Fibroblast of lung (primary cell): ENCODE measurements around the gene CUTA. TPM values are rescaled to one million over a fixed set of nuclear protein-coding genes. Genes with fewer than 3 reads are reported as not detected.

Experiments
- DNase-seq, 2 donors: peaks; one replicate each; pipeline versions ENCODE4 v3.0.0 to v3.0.0-alpha.2; 2010; ENCODE audit warnings: low read depth in 2 of 2
- H2AFZ ChIP-seq: 2 replicates; pipeline ENCODE4 v1.5.1; 2012; ENCODE audit warnings: low read length, control low read depth, inconsistent platforms
- H3K27ac ChIP-seq: 2 replicates; pipeline ENCODE4 v1.5.1; 2011; ENCODE audit warnings: low read length, control low read depth; ENCODE audit not compliant: insufficient read depth
- H3K27me3 ChIP-seq: 2 replicates; pipeline ENCODE4 v1.5.1; 2011; ENCODE audit warnings: mild to moderate bottlenecking, low read length; ENCODE audit not compliant: control insufficient read depth, insufficient read depth
- H3K36me3 ChIP-seq: 2 replicates; pipeline ENCODE4 v1.5.1; 2011; ENCODE audit warnings: low read length; ENCODE audit not compliant: control insufficient read depth, insufficient read depth
- H3K4me1 ChIP-seq: 2 replicates; pipeline ENCODE4 v1.5.1; 2011; ENCODE audit warnings: low read length; ENCODE audit not compliant: control insufficient read depth, insufficient read depth; ENCODE audit errors: extremely low read depth
- H3K4me2 ChIP-seq: 2 replicates; pipeline ENCODE4 v1.5.1; 2011; ENCODE audit warnings: low read length, control low read depth; ENCODE audit not compliant: insufficient read depth; ENCODE audit errors: extremely low read depth
- H3K4me3 ChIP-seq, 4 experiments: fragments of 200-600 bp in 1 of 4; sonication (generic) in 1 of 4; replicated peaks in 1 of 4; 2 replicates each; pipeline ENCODE4 v1.5.1; 2011 to 2016; ENCODE audit warnings: low read length in 4 of 4, low read depth in 3 of 4, mild to moderate bottlenecking in 3 of 4, control low read depth in 2 of 4, inconsistent platforms in 1 of 4, mixed read lengths in 1 of 4; ENCODE audit not compliant: insufficient read depth in 1 of 4; ENCODE audit errors: control extremely low read depth in 1 of 4
- H3K79me2 ChIP-seq: 2 replicates; pipeline ENCODE4 v1.5.1; 2012; ENCODE audit warnings: mild to moderate bottlenecking, low read length, inconsistent platforms; ENCODE audit not compliant: control insufficient read depth, insufficient read depth
- H3K9ac ChIP-seq: 2 replicates; pipeline ENCODE4 v1.5.1; 2011; ENCODE audit warnings: mild to moderate bottlenecking, low read length, control low read depth; ENCODE audit not compliant: insufficient read depth
- H3K9me3 ChIP-seq: 2 replicates; pipeline ENCODE4 v1.5.1; 2012; ENCODE audit warnings: low read depth, low read length; ENCODE audit not compliant: control insufficient read depth, insufficient read depth
- H4K20me1 ChIP-seq: 2 replicates; pipeline ENCODE4 v1.5.1; 2011; ENCODE audit warnings: low read length; ENCODE audit not compliant: control insufficient read depth, insufficient read depth; ENCODE audit errors: extremely low read depth
- EZH2 ChIP-seq: IDR thresholded peaks from 2 replicates; pipeline ENCODE4 v1.5.1; 2012; ENCODE audit warnings: low read length, control low read depth, mild to moderate bottlenecking; ENCODE audit errors: missing control alignments
- polyA plus RNA-seq, 2 donors: library from polyadenylated mRNA; depleted of rRNA in 1 of 2; stranded (reverse) in 1 of 2; unstranded in 1 of 2; fragments of >200 nt; gene quantifications; 2 replicates each; pipeline ENCODE4 v1.2.1, GENCODE V29; 2011 to 2012; ENCODE audit warnings: missing spikeins in 1 of 2
- total RNA-seq: library from RNA; depleted of rRNA; stranded (reverse); fragments of >200 nt; gene quantifications from 2 replicates; pipeline ENCODE4 v1.2.1, GENCODE V29; 2014
- TF ChIP-seq, protein P1 (sequence below), 2 donors: IDR thresholded peaks in 1 of 2; conservative IDR thresholded peaks in 1 of 2; 1 replicate in 1 of 2; 2 replicates in 1 of 2; pipeline ENCODE4 v1.5.1; 2011 to 2012; ENCODE audit warnings: low read length in 2 of 2, control low read depth in 1 of 2, inconsistent platforms in 1 of 2, low read depth in 1 of 2, mild to moderate bottlenecking in 1 of 2

The CUTA gene
- total and polyA plus RNA-seq, 2 donors (not counting 1 experiment from before 2014, with no cell fraction given), result 127 to 264 TPM

GRCh38 chr6:33416386-33417127, 1.4 kb downstream of the CUTA start:
- H3K9ac ChIP-seq, result peak overlapping the region; percentile 50
- peaks cover 58% of the 10 kb centered on the region for H3K79me2 ChIP-seq
- TF ChIP-seq, protein P1, sequence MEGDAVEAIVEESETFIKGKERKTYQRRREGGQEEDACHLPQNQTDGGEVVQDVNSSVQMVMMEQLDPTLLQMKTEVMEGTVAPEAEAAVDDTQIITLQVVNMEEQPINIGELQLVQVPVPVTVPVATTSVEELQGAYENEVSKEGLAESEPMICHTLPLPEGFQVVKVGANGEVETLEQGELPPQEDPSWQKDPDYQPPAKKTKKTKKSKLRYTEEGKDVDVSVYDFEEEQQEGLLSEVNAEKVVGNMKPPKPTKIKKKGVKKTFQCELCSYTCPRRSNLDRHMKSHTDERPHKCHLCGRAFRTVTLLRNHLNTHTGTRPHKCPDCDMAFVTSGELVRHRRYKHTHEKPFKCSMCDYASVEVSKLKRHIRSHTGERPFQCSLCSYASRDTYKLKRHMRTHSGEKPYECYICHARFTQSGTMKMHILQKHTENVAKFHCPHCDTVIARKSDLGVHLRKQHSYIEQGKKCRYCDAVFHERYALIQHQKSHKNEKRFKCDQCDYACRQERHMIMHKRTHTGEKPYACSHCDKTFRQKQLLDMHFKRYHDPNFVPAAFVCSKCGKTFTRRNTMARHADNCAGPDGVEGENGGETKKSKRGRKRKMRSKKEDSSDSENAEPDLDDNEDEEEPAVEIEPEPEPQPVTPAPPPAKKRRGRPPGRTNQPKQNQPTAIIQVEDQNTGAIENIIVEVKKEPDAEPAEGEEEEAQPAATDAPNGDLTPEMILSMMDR (conservative IDR thresholded peaks at IDR 0.05 in 1 of 2, IDR thresholded peaks at IDR 0.05 in 1 of 2; ENCODE audit: low read depth in 1 of 2, low read length in 2 of 2), result no peak
- TF ChIP-seq EZH2, result no peak
- H3K4me2 ChIP-seq, result peak overlapping the region; percentile 85
- H3K27ac ChIP-seq, result peak overlapping the region; percentile 100
- peaks cover 24% of the 10 kb centered on the region for H3K4me1 ChIP-seq
- no peaks in the 10 kb centered on the region for H4K20me1 ChIP-seq
- H3K36me3 ChIP-seq, result peaks cover 7% of the 10 kb centered on the region
- DNase-seq, result no peak
- H3K27me3 ChIP-seq, result no peaks in the 10 kb centered on the region
- peak overlapping the region; percentile 77 to 95 (median 83) for H3K4me3 ChIP-seq
- no peaks in the 10 kb centered on the region for H3K9me3 ChIP-seq
- no peak overlapping the region for H2AFZ ChIP-seq

- Histone ChIP-seq H3K4me2 (peak overlapping the region; percentile 85), H3K9me3 (no peaks in the 10 kb centered on the region), H3K27ac (peak overlapping the region; percentile 100), H3K36me3 (peaks cover 7% of the 10 kb centered on the region), H3K9ac (no peak overlapping the region), H3K27me3 (no peaks in the 10 kb centered on the region), H3K4me1 (peaks cover 24% of the 10 kb centered on the region), H4K20me1 (no peaks in the 10 kb centered on the region), H3K79me2 (peaks cover 60% of the 10 kb centered on the region), H2AFZ (no peak overlapping the region), H3K4me3 (peak overlapping the region; percentile 77 to 95 (median 83))
- DNase-seq, result no peak
- TF ChIP-seq, protein P1 (conservative IDR thresholded peaks at IDR 0.05 in 1 of 2, IDR thresholded peaks at IDR 0.05 in 1 of 2; ENCODE audit: low read depth in 1 of 2, low read length in 2 of 2), result no peak
- no peak for TF ChIP-seq EZH2
These were observed 2.1 kb downstream of the CUTA start for GRCh38 chr6:33415831-33416230.

GRCh38 chr6:33414592-33415271, 3.2 kb downstream of the CUTA start:
- H3K79me2 ChIP-seq, result peaks cover 57% of the 10 kb centered on the region
- TF ChIP-seq, protein P1 (conservative IDR thresholded peaks at IDR 0.05 in 1 of 2, IDR thresholded peaks at IDR 0.05 in 1 of 2; ENCODE audit: low read depth in 1 of 2, low read length in 2 of 2), result peak; percentile 50 to 54
- TF ChIP-seq EZH2, result no peak
- H2AFZ ChIP-seq, result no peak overlapping the region
- no peaks in the 10 kb centered on the region for H3K27me3 ChIP-seq
- H3K9me3 ChIP-seq, result no peaks in the 10 kb centered on the region
- peaks cover 7% of the 10 kb centered on the region for H3K36me3 ChIP-seq
- no peaks in the 10 kb centered on the region for H4K20me1 ChIP-seq
- peaks cover 26% of the 10 kb centered on the region for H3K4me1 ChIP-seq
- DNase-seq, result no peak
- no peak overlapping the region for H3K4me3 ChIP-seq
- no peak overlapping the region for H3K9ac ChIP-seq
- peak overlapping the region; percentile 85 for H3K4me2 ChIP-seq
- peak overlapping the region; percentile 44 for H3K27ac ChIP-seq
